H1 (cell line): ENCODE data around the gene IQCK. TPM values are rescaled to one million over a fixed set of nuclear protein-coding genes. Genes with fewer than 3 reads are reported as not detected.

ENCODE experiments used
- BACH1 ChIP-seq: IDR thresholded peaks from 2 replicates; pipeline ENCODE4 v1.6.1; 2012; ENCODE audit warnings: low read length, improper control_type of control experiment
- BRCA1 ChIP-seq: IDR thresholded peaks from 2 replicates; pipeline ENCODE4 v1.6.1; 2012; ENCODE audit warnings: low read depth, low read length, improper control_type of control experiment
- CEBPB ChIP-seq: IDR thresholded peaks from 2 replicates; pipeline ENCODE4 v1.6.1; 2012; ENCODE audit warnings: low read depth, low read length
- CHD1 ChIP-seq: IDR thresholded peaks from 2 replicates; pipeline ENCODE4 v1.6.1; 2012; ENCODE audit warnings: low read depth, low read length, improper control_type of control experiment
- CREB1 ChIP-seq: IDR thresholded peaks from 2 replicates; pipeline ENCODE4 v1.6.1; 2012; ENCODE audit warnings: inconsistent platforms
- CTCF ChIP-seq, 3 experiments: IDR thresholded peaks; 1 replicate in 2 of 3; 2 replicates in 1 of 3; pipeline versions ENCODE4 v1.5.1 to v1.6.1; 2011; ENCODE audit warnings: low read length in 3 of 3, mild to moderate bottlenecking in 3 of 3, inconsistent platforms in 2 of 3, low read depth in 1 of 3, moderate library complexity in 1 of 3; ENCODE audit not compliant: insufficient read depth in 1 of 3; ENCODE audit errors: control extremely low read depth in 1 of 3
- EGR1 ChIP-seq: IDR thresholded peaks from 2 replicates; pipeline ENCODE4 v1.6.1; 2011; ENCODE audit warnings: low read depth, low read length, borderline replicate concordance
- MAFK ChIP-seq: IDR thresholded peaks from 2 replicates; pipeline ENCODE4 v1.6.1; 2012; ENCODE audit warnings: low read depth, mild to moderate bottlenecking, improper control_type of control experiment, low read length
- POU5F1 ChIP-seq: IDR thresholded peaks from 2 replicates; pipeline ENCODE4 v1.6.1; 2011; ENCODE audit warnings: low read depth, mild to moderate bottlenecking, low read length, moderate library complexity
- RFX5 ChIP-seq: IDR thresholded peaks from 2 replicates; pipeline ENCODE4 v1.6.1; 2011; ENCODE audit warnings: low read depth, low read length, improper control_type of control experiment, borderline replicate concordance
- RNF2 ChIP-seq: fragments of 200-900, 300-1000 bp; sonication (generic); IDR thresholded peaks from 2 replicates; pipeline ENCODE4 v1.7.1; 2016; ENCODE audit warnings: borderline replicate concordance, low read depth, mild to moderate bottlenecking, antibody characterized with exemption, low read length; ENCODE audit not compliant: poor library complexity, severe bottlenecking; ENCODE audit errors: missing control alignments
- RXRA ChIP-seq: IDR thresholded peaks from 2 replicates; pipeline ENCODE4 v1.6.1; 2011; ENCODE audit warnings: low read depth, mild to moderate bottlenecking, low read length, moderate library complexity; ENCODE audit not compliant: insufficient read depth
- SIN3A ChIP-seq, 2 experiments: IDR thresholded peaks in 1 of 2; conservative IDR thresholded peaks in 1 of 2; 2 replicates each; pipeline ENCODE4 v1.6.1; 2011 to 2012; ENCODE audit warnings: low read length in 2 of 2, improper control_type of control experiment in 1 of 2, low read depth in 1 of 2, mild to moderate bottlenecking in 1 of 2
- SIX5 ChIP-seq: IDR thresholded peaks from 2 replicates; pipeline ENCODE4 v1.6.1; 2011; ENCODE audit warnings: mild to moderate bottlenecking, low read depth, low read length
- SP4 ChIP-seq: IDR thresholded peaks from 2 replicates; pipeline ENCODE4 v1.6.1; 2012; ENCODE audit warnings: low read length, inconsistent platforms
- SRF ChIP-seq: IDR thresholded peaks from 2 replicates; pipeline ENCODE4 v1.6.1; 2011; ENCODE audit warnings: mild to moderate bottlenecking, low read depth, low read length, moderate library complexity
- TAF1 ChIP-seq: IDR thresholded peaks from 2 replicates; pipeline ENCODE4 v1.6.1; 2011; ENCODE audit warnings: mild to moderate bottlenecking, low read depth, low read length
- ZNF274 ChIP-seq: IDR thresholded peaks from 2 replicates; pipeline ENCODE4 v1.7.0; 2012; ENCODE audit warnings: low read length, borderline replicate concordance; ENCODE audit errors: extremely low read depth
- polyA plus RNA-seq, 7 experiments: library from polyadenylated mRNA; depleted of rRNA in 3 of 7; stranded (reverse) in 5 of 7; unstranded in 2 of 7; fragments of >200 nt in 5 of 7; fragments of 200-250 nt in 2 of 7; gene quantifications; 1 replicate in 5 of 7; 2 replicates in 1 of 7; 4 replicates in 1 of 7; pipeline versions ENCODE4 v1.2.1 to v1.2.3, GENCODE V29; 2011 to 2013; ENCODE audit warnings: missing spikeins in 2 of 7, mixed read lengths in 2 of 7
- total RNA-seq: library from RNA; stranded (reverse); fragmentation: NEBNext Ultra II Directional; extraction: Animal tissue kit (Norgen Biotek cat#: 25700); gene quantifications from 2 replicates; pipeline ENCODE4 v1.2.1, GENCODE V29; 2021
- TF ChIP-seq, protein P1 (sequence below): IDR thresholded peaks from 2 replicates; pipeline ENCODE4 v1.6.1; 2012; ENCODE audit warnings: low read length, inconsistent platforms

The IQCK gene
- total and polyA plus RNA-seq, 2 of the 8 experiments (the other 6 are each of a cell fraction or from before 2014, with no cell fraction given), result 6.2 to 9.3 TPM

DNA sequence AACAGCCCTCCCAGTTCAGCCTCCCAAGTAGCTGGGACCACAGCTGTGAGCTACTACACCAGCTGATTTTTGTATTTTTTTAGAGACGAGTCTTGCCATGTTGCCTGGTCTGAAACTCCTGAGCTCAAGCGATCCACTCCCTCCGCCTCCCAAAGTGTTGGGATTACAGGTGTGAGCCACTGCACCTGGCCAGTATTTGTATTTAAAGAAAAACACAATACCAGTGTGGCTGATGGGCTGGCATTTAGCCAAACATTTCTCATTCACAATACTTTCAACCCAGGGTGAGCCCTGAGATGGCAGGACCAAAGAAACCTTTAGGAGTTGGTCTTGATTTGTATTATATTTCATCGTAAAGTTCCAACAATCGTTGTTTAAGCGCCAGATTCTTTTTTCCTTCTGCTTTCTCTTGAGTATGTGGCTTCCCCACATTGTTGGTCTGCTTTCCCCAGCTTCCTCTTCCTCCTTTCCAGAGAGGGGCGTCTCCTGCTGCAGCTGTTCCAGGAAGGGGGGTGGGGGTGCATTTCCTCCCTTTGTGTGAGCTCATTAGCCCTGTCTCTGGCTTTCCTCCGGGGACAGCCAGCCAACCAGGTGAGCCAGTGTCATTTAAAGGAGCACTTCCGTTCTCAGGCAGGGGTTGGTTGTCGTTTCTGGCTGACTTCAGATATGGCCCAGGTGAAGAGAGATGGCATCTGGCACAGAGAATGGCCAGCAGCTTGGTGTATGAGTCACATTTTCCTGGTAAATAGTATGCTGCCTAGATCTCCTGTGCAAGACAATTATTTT, 86.7 kb downstream of the IQCK start (continued):
- no peak for TF ChIP-seq CTCF (IDR thresholded peaks at IDR 0.05; ENCODE audit: control extremely low read depth in 1 of 3, insufficient read depth in 1 of 3, low read depth in 1 of 3, low read length in 3 of 3)
- TF ChIP-seq RXRA, result no peak
- no peak for TF ChIP-seq SIX5
- no peak for TF ChIP-seq BACH1
- peak; percentile 32; the same call in 1 of the 2 replicates for TF ChIP-seq EGR1
- TF ChIP-seq CREB1, result no peak
- TF ChIP-seq SIN3A (conservative IDR thresholded peaks at IDR 0.05 in 1 of 2, IDR thresholded peaks at IDR 0.05 in 1 of 2; ENCODE audit: low read depth in 1 of 2, low read length in 2 of 2), result no peak
- TF ChIP-seq BRCA1, result no peak
- no peak for TF ChIP-seq SRF
- TF ChIP-seq POU5F1, result no peak
- no peak for TF ChIP-seq SP4
- TF ChIP-seq CEBPB, result no peak
- no peak for TF ChIP-seq RNF2
- TF ChIP-seq ZNF274, result no peak
- TF ChIP-seq TAF1, result no peak
- no peak for TF ChIP-seq RFX5
- no peak for TF ChIP-seq MAFK
- TF ChIP-seq CHD1, result no peak
- TF ChIP-seq, protein P1, sequence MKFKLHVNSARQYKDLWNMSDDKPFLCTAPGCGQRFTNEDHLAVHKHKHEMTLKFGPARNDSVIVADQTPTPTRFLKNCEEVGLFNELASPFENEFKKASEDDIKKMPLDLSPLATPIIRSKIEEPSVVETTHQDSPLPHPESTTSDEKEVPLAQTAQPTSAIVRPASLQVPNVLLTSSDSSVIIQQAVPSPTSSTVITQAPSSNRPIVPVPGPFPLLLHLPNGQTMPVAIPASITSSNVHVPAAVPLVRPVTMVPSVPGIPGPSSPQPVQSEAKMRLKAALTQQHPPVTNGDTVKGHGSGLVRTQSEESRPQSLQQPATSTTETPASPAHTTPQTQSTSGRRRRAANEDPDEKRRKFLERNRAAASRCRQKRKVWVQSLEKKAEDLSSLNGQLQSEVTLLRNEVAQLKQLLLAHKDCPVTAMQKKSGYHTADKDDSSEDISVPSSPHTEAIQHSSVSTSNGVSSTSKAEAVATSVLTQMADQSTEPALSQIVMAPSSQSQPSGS, result 0 out of 2 replicates have a peak, but pooled peaks have one; percentile 43
